ENCODE measurements around the gene CASP8. TPM values are rescaled to one million over a fixed set of nuclear protein-coding genes. Genes with fewer than 3 reads are reported as not detected.

Gene CASP8
- total and polyA plus RNA-seq, 2 of the 13 experiments (the other 11 are each of a cell fraction or from before 2014, with no cell fraction given): 25.0 to 52.8 TPM

DNA sequence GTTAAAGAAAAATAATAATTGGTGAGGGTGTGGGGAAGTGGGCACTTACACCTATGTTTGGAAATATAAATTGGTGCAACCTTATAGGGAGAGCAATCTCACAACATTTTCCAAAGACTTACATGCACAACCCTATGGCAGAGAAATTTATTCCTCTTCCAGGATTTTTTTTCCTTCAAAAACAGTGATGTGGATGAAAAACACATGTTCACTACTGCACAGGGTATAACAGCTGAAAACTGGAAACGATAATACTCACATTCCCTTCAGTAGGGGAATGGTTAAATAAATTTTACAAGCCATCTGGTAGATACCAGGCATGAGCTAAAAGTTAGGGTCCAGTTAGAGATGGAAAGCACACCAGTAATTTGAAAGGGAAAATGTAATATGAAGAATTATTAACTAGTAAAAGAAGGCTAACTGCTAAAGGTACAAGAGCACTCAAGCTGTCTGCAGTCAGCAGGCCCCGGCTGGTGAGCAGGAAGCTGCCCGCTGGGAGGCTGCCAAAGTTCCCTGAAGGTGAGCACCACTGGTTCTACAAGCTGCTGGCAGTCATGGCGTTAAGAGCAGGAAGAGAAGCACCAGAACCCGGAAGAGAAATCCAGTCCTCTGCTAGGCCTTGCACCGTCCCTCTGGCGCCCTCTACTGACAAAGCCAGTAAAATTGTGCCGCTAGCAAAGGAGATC lies 28.4 kb upstream of the CASP8 start (continued):
- TF ChIP-seq DNMT3B (CRISPR knock-in tag; conservative IDR thresholded peaks at IDR 0.05) (0 out of 2 replicates have a peak, but pooled peaks have one; percentile 49), PTBP1 (IDR thresholded peaks at IDR 0.05; ENCODE audit: low read depth, low read length, poor library complexity, severe bottlenecking) (no peak), FOXK1 (CRISPR knock-in tag; IDR thresholded peaks at IDR 0.05; ENCODE audit: borderline replicate concordance, low read depth) (peak; percentile 82; the same call in 1 of the 2 replicates), SNAI1 (CRISPR knock-in tag; IDR thresholded peaks at IDR 0.05; ENCODE audit: borderline replicate concordance) (no peak), ZBED4 (CRISPR knock-in tag; IDR thresholded peaks at IDR 0.05; ENCODE audit: borderline replicate concordance) (peak; percentile 64; the same call in 1 of the 2 replicates), MIER3 (CRISPR knock-in tag; IDR thresholded peaks at IDR 0.05; ENCODE audit: borderline replicate concordance) (peak; percentile 88; the same call in 1 of the 2 replicates), JUNB (CRISPR knock-in tag; IDR thresholded peaks at IDR 0.05; ENCODE audit: borderline replicate concordance) (no peak), ZNF18 (CRISPR knock-in tag; IDR thresholded peaks at IDR 0.05; ENCODE audit: insufficient replicate concordance) (peak; percentile 78), NFRKB (IDR thresholded peaks at IDR 0.05) (0 out of 2 replicates have a peak, but pooled peaks have one; percentile 27), STAT5B (CRISPR knock-in tag; IDR thresholded peaks at IDR 0.05) (no peak), FOXO1 (CRISPR knock-in tag; IDR thresholded peaks at IDR 0.05) (peak; percentile 41; the same call in 1 of the 2 replicates), ZNF382 (CRISPR knock-in tag; IDR thresholded peaks at IDR 0.05; ENCODE audit: borderline replicate concordance) (0 out of 2 replicates have a peak, but pooled peaks have one; percentile 65), ZNF75D (CRISPR knock-in tag; IDR thresholded peaks at IDR 0.05; ENCODE audit: borderline replicate concordance) (no peak), BCL6 (CRISPR knock-in tag; IDR thresholded peaks at IDR 0.05) (peak; percentile 46), ZNF33A (CRISPR knock-in tag; IDR thresholded peaks at IDR 0.05; ENCODE audit: borderline replicate concordance) (no peak), GMEB1 (CRISPR knock-in tag; IDR thresholded peaks at IDR 0.05; ENCODE audit: borderline replicate concordance) (peak; percentile 71; the same call in 1 of the 2 replicates), MAX (IDR thresholded peaks at IDR 0.05) (peak; percentile 73), ZNF205 (CRISPR knock-in tag; IDR thresholded peaks at IDR 0.05) (peak; percentile 86), SIX1 (CRISPR knock-in tag; IDR thresholded peaks at IDR 0.05; ENCODE audit: borderline replicate concordance) (peak; percentile 28; the same call in 1 of the 2 replicates), TCF7 (IDR thresholded peaks at IDR 0.05; ENCODE audit: low read depth) (no peak)
- TF ChIP-seq, protein P1, sequence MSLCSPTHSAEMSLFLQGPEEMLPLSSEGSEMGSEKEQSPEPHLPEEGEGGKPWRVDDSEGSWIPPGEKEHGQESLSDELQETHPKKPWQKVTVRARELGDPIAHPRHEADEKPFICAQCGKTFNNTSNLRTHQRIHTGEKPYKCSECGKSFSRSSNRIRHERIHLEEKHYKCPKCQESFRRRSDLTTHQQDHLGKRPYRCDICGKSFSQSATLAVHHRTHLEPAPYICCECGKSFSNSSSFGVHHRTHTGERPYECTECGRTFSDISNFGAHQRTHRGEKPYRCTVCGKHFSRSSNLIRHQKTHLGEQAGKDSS (CRISPR knock-in tag; IDR thresholded peaks at IDR 0.05; ENCODE audit: borderline replicate concordance, low read depth): peak; percentile 93; the same call in 1 of the 2 replicates

All from HepG2 (cell line).